ENCODE measurements around the gene RBP7.

Gene RBP7

GRCh38 chr1:10052347-10052746 is 55.3 kb downstream of the RBP7 start:
- no peak overlapping the region for H3K27ac ChIP-seq
- TF ChIP-seq CTCF (conservative IDR thresholded peaks at IDR 0.05) (no peak), ZFX (IDR thresholded peaks at IDR 0.05) (no peak)

GRCh38 chr1:10054465-10054864 is 57.4 kb downstream of the RBP7 start:
- H3K27ac ChIP-seq = no peak overlapping the region
- TF ChIP-seq CTCF (conservative IDR thresholded peaks at IDR 0.05) (no peak), ZFX (IDR thresholded peaks at IDR 0.05) (no peak)

GRCh38 chr1:10056599-10056987 is 59.6 kb downstream of the RBP7 start:
- H3K27ac ChIP-seq = peak overlapping the region; percentile 31
- TF ChIP-seq ZFX (IDR thresholded peaks at IDR 0.05) = no peak
- no peak for TF ChIP-seq CTCF (conservative IDR thresholded peaks at IDR 0.05)

GRCh38 chr1:10057343-10057742 is 60.3 kb downstream of the RBP7 start:
- TF ChIP-seq CTCF (conservative IDR thresholded peaks at IDR 0.05) = no peak
- no peak for TF ChIP-seq ZFX (IDR thresholded peaks at IDR 0.05)
- no peak overlapping the region for H3K27ac ChIP-seq

GRCh38 chr1:10057796-10058195 is 60.8 kb downstream of the RBP7 start:
- H3K27ac ChIP-seq = no peak overlapping the region
- TF ChIP-seq CTCF (conservative IDR thresholded peaks at IDR 0.05) = no peak
- TF ChIP-seq ZFX (IDR thresholded peaks at IDR 0.05) = no peak

GRCh38 chr1:10059342-10059718 is 62.3 kb downstream of the RBP7 start:
- H3K27ac ChIP-seq = no peak overlapping the region
- TF ChIP-seq ZFX (IDR thresholded peaks at IDR 0.05) (no peak), CTCF (conservative IDR thresholded peaks at IDR 0.05) (no peak)

- H3K27ac ChIP-seq = no peak overlapping the region
- TF ChIP-seq ZFX (IDR thresholded peaks at IDR 0.05) = no peak
- no peak for TF ChIP-seq CTCF (conservative IDR thresholded peaks at IDR 0.05)
Observed at GRCh38 chr1:10060311-10061100, 63.5 kb downstream of the RBP7 start.

All from C4-2B (cell line).